Neural cell (in vitro differentiated cells): ENCODE data around the gene NUDT12. TPM values are rescaled to one million over a fixed set of nuclear protein-coding genes. Genes with fewer than 3 reads are reported as not detected.

Experiments used
- H2AFZ ChIP-seq: fragments of 200-600, 300-800 bp; sonication (generic), shearing (Covaris generic); 2 replicates; pipeline ENCODE4 v1.6.0; 2014; ENCODE audit warnings: low read depth, mild to moderate bottlenecking, antibody characterized with exemption, low read length, moderate library complexity
- H3F3A ChIP-seq: fragments of 200-600 bp; shearing (Covaris generic); 2 replicates; pipeline ENCODE4 v1.6.1; 2016; ENCODE audit warnings: mild to moderate bottlenecking, moderate library complexity, mixed read lengths, antibody characterized with exemption, low read length; ENCODE audit not compliant: insufficient read depth, poor library complexity, severe bottlenecking
- H3K27ac ChIP-seq: fragments of 200-600, 300-800 bp; sonication (generic), shearing (Covaris generic); 2 replicates; pipeline ENCODE4 v1.5.1; 2014; ENCODE audit warnings: mild to moderate bottlenecking, low read length, moderate library complexity
- H3K27me3 ChIP-seq: fragments of 300-800, 200-600 bp; sonication (generic), shearing (Covaris generic); 2 replicates; pipeline ENCODE4 v1.6.0; 2014; ENCODE audit warnings: mild to moderate bottlenecking, low read depth, low read length, moderate library complexity; ENCODE audit not compliant: insufficient read depth
- H3K36me3 ChIP-seq: fragments of 300-800, 200-600 bp; sonication (generic), shearing (Covaris generic); 2 replicates; pipeline ENCODE4 v1.5.1; 2014; ENCODE audit warnings: mild to moderate bottlenecking, antibody characterized with exemption, low read length, moderate library complexity; ENCODE audit not compliant: insufficient read depth
- H3K4me2 ChIP-seq: fragments of 300-800, 200-600 bp; sonication (generic), shearing (Covaris generic); 2 replicates; pipeline ENCODE4 v1.6.0; 2014; ENCODE audit warnings: mild to moderate bottlenecking, low read length
- H3K4me3 ChIP-seq: fragments of 300-800, 200-600 bp; sonication (generic), shearing (Covaris generic); 2 replicates; pipeline ENCODE4 v1.5.1; 2014; ENCODE audit warnings: mild to moderate bottlenecking, low read length, moderate library complexity
- H3K79me2 ChIP-seq: fragments of 200-600 bp; shearing (Covaris generic); replicated peaks from 2 replicates; pipeline ENCODE4 v1.6.0; 2014; ENCODE audit warnings: mild to moderate bottlenecking, low read length, moderate library complexity; ENCODE audit not compliant: insufficient read depth
- H3K9ac ChIP-seq: fragments of 300-800, 200-600 bp; sonication (generic), shearing (Covaris generic); 2 replicates; pipeline ENCODE4 v1.6.1; 2016; ENCODE audit warnings: mild to moderate bottlenecking, low read length, mixed read lengths
- H3K9me2 ChIP-seq: fragments of 200-600 bp; shearing (Covaris generic); 2 replicates; pipeline ENCODE4 v1.6.1; 2016; ENCODE audit warnings: mild to moderate bottlenecking, low read length, mixed read lengths; ENCODE audit not compliant: insufficient read depth
- H3K9me3 ChIP-seq: fragments of 200-600, 300-800 bp; sonication (generic), shearing (Covaris generic); 2 replicates; pipeline ENCODE4 v1.6.1; 2016; ENCODE audit warnings: mild to moderate bottlenecking, mixed run types, low read length, moderate library complexity, mixed read lengths
- H4K20me1 ChIP-seq: fragments of 200-600 bp; shearing (Covaris generic); 2 replicates; pipeline ENCODE4 v1.6.1; 2016; ENCODE audit warnings: mild to moderate bottlenecking, mixed run types; ENCODE audit not compliant: insufficient read depth
- CTCF ChIP-seq: fragments of 450-650 bp; IDR thresholded peaks from 2 replicates; pipeline ENCODE4 v1.5.1; 2014; ENCODE audit warnings: antibody characterized with exemption, mild to moderate bottlenecking, moderate library complexity; ENCODE audit not compliant: poor library complexity, severe bottlenecking
- EP300 ChIP-seq: fragments of 450-650 bp; conservative IDR thresholded peaks from 2 replicates; pipeline ENCODE4 v1.6.1; 2014; ENCODE audit warnings: antibody characterized with exemption, mild to moderate bottlenecking, moderate library complexity; ENCODE audit not compliant: poor library complexity, severe bottlenecking
- EZH2 ChIP-seq: fragments of 200-600, 300-800 bp; shearing (Covaris generic), sonication (generic); IDR thresholded peaks from 2 replicates; pipeline ENCODE4 v1.6.1; 2014; ENCODE audit warnings: antibody characterized with exemption, low read length, borderline replicate concordance, mild to moderate bottlenecking; ENCODE audit not compliant: insufficient read depth, poor library complexity, severe bottlenecking
- MXI1 ChIP-seq: fragments of 450-650 bp; conservative IDR thresholded peaks from 2 replicates; pipeline ENCODE4 v1.6.1; 2014; ENCODE audit warnings: antibody characterized with exemption, mild to moderate bottlenecking; ENCODE audit not compliant: poor library complexity, severe bottlenecking
- POLR2AphosphoS5 ChIP-seq: IDR thresholded peaks from 2 replicates; pipeline ENCODE4 v1.6.1; 2012
- RAD21 ChIP-seq: fragments of 450-650 bp; conservative IDR thresholded peaks from 2 replicates; pipeline ENCODE4 v1.6.1; 2014; ENCODE audit warnings: antibody characterized with exemption, mild to moderate bottlenecking, moderate library complexity
- SMC3 ChIP-seq: fragments of 450-650 bp; conservative IDR thresholded peaks from 2 replicates; pipeline ENCODE4 v1.6.1; 2014; ENCODE audit warnings: antibody characterized with exemption, mild to moderate bottlenecking, moderate library complexity; ENCODE audit not compliant: poor library complexity
- TAF1 ChIP-seq: IDR thresholded peaks from 2 replicates; pipeline ENCODE4 v1.6.1; 2012; ENCODE audit warnings: low read depth
- polyA plus RNA-seq: library from polyadenylated mRNA; depleted of rRNA; stranded (reverse); fragments of >200 nt; gene quantifications from 2 replicates; pipeline ENCODE4 v1.2.3, GENCODE V29; 2014
- TF ChIP-seq, protein P1 (sequence below): IDR thresholded peaks from 2 replicates; pipeline ENCODE4 v1.6.1; 2012; ENCODE audit warnings: borderline replicate concordance

NUDT12 gene
- polyA plus RNA-seq, 1 donor from 2014 or later: 22.8 TPM

- Histone ChIP-seq H4K20me1 (no peaks in the 10 kb centered on the region), H3F3A (no peaks in the 10 kb centered on the region), H2AFZ (no peak overlapping the region), H3K27me3 (no peaks in the 10 kb centered on the region), H3K9me2 (no peaks in the 10 kb centered on the region), H3K36me3 (no peaks in the 10 kb centered on the region), H3K4me2 (no peak overlapping the region), H3K79me2 (no peaks in the 10 kb centered on the region), H3K4me3 (no peak overlapping the region), H3K27ac (no peak overlapping the region), H3K9ac (no peak overlapping the region), H3K9me3 (peaks cover 8% of the 10 kb centered on the region)
- TF ChIP-seq EP300: no peak
- no peak for TF ChIP-seq EZH2
- no peak for TF ChIP-seq RAD21
- TF ChIP-seq MXI1: no peak
- TF ChIP-seq POLR2AphosphoS5: no peak
- TF ChIP-seq, protein P1, sequence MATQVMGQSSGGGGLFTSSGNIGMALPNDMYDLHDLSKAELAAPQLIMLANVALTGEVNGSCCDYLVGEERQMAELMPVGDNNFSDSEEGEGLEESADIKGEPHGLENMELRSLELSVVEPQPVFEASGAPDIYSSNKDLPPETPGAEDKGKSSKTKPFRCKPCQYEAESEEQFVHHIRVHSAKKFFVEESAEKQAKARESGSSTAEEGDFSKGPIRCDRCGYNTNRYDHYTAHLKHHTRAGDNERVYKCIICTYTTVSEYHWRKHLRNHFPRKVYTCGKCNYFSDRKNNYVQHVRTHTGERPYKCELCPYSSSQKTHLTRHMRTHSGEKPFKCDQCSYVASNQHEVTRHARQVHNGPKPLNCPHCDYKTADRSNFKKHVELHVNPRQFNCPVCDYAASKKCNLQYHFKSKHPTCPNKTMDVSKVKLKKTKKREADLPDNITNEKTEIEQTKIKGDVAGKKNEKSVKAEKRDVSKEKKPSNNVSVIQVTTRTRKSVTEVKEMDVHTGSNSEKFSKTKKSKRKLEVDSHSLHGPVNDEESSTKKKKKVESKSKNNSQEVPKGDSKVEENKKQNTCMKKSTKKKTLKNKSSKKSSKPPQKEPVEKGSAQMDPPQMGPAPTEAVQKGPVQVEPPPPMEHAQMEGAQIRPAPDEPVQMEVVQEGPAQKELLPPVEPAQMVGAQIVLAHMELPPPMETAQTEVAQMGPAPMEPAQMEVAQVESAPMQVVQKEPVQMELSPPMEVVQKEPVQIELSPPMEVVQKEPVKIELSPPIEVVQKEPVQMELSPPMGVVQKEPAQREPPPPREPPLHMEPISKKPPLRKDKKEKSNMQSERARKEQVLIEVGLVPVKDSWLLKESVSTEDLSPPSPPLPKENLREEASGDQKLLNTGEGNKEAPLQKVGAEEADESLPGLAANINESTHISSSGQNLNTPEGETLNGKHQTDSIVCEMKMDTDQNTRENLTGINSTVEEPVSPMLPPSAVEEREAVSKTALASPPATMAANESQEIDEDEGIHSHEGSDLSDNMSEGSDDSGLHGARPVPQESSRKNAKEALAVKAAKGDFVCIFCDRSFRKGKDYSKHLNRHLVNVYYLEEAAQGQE: no peak
- TF ChIP-seq TAF1: no peak
- no peak for TF ChIP-seq CTCF
- TF ChIP-seq SMC3: no peak
These were observed 59.9 kb downstream of the NUDT12 start for GRCh38 chr5:103502662-103503061.
